Measurements from ENCODE around the gene C1QTNF3. TPM values are rescaled to one million over a fixed set of nuclear protein-coding genes. Genes with fewer than 3 reads are reported as not detected.

The C1QTNF3 gene
- total and polyA plus RNA-seq, 2 experiments from 2014 or later: 1.7 to 2.0 TPM

GRCh38 chr5:34053571-34054399 lies 10.8 kb upstream of the C1QTNF3 start:
- Mint-ChIP-seq H3K27ac (no peak overlapping the region), H3K9me3 (no peaks in the 10 kb centered on the region), H3K4me1 (no peaks in the 10 kb centered on the region), H3K4me3 (no peak overlapping the region), H3K36me3 (ENCODE audit: low read depth) (no peaks in the 10 kb centered on the region), H3K27me3 (ENCODE audit: insufficient read depth, low read depth, poor library complexity) (no peaks in the 10 kb centered on the region)
- no peak overlapping the region for H3K4me3 ChIP-seq
- H3K4me2 ChIP-seq: no peak overlapping the region
- no peaks in the 10 kb centered on the region for H3K27me3 ChIP-seq (ENCODE audit: insufficient read depth)
- H3K79me2 ChIP-seq (replicated peaks; ENCODE audit: insufficient read depth): no peaks in the 10 kb centered on the region
- H3K9me2 ChIP-seq (ENCODE audit: insufficient read depth): peaks cover 8% of the 10 kb centered on the region; the same call in 1 of the 2 replicates
- no peak for TF ChIP-seq ZNF331 (CRISPR knock-in tag; IDR thresholded peaks at IDR 0.05; ENCODE audit: low read depth)
- TF ChIP-seq, protein P1, sequence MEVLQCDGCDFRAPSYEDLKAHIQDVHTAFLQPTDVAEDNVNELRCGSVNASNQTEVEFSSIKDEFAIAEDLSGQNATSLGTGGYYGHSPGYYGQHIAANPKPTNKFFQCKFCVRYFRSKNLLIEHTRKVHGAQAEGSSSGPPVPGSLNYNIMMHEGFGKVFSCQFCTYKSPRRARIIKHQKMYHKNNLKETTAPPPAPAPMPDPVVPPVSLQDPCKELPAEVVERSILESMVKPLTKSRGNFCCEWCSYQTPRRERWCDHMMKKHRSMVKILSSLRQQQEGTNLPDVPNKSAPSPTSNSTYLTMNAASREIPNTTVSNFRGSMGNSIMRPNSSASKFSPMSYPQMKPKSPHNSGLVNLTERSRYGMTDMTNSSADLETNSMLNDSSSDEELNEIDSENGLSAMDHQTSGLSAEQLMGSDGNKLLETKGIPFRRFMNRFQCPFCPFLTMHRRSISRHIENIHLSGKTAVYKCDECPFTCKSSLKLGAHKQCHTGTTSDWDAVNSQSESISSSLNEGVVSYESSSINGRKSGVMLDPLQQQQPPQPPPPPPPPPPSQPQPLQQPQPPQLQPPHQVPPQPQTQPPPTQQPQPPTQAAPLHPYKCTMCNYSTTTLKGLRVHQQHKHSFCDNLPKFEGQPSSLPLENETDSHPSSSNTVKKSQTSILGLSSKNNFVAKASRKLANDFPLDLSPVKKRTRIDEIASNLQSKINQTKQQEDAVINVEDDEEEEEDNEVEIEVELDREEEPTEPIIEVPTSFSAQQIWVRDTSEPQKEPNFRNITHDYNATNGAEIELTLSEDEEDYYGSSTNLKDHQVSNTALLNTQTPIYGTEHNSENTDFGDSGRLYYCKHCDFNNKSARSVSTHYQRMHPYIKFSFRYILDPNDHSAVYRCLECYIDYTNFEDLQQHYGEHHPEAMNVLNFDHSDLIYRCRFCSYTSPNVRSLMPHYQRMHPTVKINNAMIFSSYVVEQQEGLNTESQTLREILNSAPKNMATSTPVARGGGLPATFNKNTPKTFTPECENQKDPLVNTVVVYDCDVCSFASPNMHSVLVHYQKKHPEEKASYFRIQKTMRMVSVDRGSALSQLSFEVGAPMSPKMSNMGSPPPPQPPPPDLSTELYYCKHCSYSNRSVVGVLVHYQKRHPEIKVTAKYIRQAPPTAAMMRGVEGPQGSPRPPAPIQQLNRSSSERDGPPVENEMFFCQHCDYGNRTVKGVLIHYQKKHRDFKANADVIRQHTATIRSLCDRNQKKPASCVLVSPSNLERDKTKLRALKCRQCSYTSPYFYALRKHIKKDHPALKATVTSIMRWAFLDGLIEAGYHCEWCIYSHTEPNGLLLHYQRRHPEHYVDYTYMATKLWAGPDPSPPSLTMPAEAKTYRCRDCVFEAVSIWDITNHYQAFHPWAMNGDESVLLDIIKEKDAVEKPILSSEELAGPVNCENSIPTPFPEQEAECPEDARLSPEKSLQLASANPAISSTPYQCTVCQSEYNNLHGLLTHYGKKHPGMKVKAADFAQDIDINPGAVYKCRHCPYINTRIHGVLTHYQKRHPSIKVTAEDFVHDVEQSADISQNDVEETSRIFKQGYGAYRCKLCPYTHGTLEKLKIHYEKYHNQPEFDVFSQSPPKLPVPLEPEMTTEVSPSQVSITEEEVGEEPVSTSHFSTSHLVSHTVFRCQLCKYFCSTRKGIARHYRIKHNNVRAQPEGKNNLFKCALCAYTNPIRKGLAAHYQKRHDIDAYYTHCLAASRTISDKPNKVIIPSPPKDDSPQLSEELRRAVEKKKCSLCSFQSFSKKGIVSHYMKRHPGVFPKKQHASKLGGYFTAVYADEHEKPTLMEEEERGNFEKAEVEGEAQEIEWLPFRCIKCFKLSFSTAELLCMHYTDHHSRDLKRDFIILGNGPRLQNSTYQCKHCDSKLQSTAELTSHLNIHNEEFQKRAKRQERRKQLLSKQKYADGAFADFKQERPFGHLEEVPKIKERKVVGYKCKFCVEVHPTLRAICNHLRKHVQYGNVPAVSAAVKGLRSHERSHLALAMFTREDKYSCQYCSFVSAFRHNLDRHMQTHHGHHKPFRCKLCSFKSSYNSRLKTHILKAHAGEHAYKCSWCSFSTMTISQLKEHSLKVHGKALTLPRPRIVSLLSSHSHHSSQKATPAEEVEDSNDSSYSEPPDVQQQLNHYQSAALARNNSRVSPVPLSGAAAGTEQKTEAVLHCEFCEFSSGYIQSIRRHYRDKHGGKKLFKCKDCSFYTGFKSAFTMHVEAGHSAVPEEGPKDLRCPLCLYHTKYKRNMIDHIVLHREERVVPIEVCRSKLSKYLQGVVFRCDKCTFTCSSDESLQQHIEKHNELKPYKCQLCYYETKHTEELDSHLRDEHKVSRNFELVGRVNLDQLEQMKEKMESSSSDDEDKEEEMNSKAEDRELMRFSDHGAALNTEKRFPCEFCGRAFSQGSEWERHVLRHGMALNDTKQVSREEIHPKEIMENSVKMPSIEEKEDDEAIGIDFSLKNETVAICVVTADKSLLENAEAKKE (CRISPR knock-in tag; IDR thresholded peaks at IDR 0.05): no peak
- TF ChIP-seq, protein P2, sequence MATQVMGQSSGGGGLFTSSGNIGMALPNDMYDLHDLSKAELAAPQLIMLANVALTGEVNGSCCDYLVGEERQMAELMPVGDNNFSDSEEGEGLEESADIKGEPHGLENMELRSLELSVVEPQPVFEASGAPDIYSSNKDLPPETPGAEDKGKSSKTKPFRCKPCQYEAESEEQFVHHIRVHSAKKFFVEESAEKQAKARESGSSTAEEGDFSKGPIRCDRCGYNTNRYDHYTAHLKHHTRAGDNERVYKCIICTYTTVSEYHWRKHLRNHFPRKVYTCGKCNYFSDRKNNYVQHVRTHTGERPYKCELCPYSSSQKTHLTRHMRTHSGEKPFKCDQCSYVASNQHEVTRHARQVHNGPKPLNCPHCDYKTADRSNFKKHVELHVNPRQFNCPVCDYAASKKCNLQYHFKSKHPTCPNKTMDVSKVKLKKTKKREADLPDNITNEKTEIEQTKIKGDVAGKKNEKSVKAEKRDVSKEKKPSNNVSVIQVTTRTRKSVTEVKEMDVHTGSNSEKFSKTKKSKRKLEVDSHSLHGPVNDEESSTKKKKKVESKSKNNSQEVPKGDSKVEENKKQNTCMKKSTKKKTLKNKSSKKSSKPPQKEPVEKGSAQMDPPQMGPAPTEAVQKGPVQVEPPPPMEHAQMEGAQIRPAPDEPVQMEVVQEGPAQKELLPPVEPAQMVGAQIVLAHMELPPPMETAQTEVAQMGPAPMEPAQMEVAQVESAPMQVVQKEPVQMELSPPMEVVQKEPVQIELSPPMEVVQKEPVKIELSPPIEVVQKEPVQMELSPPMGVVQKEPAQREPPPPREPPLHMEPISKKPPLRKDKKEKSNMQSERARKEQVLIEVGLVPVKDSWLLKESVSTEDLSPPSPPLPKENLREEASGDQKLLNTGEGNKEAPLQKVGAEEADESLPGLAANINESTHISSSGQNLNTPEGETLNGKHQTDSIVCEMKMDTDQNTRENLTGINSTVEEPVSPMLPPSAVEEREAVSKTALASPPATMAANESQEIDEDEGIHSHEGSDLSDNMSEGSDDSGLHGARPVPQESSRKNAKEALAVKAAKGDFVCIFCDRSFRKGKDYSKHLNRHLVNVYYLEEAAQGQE (IDR thresholded peaks at IDR 0.05; ENCODE audit: unreplicated experiment): no peak
- TF ChIP-seq CTCF (conservative IDR thresholded peaks at IDR 0.05; ENCODE audit: low read depth in 2 of 2): no peak
- no peak for TF ChIP-seq JUNB (IDR thresholded peaks at IDR 0.05; ENCODE audit: unreplicated experiment)
- TF ChIP-seq CREB1 (CRISPR knock-in tag; IDR thresholded peaks at IDR 0.05; ENCODE audit: low read depth): no peak
- no peak for DNase-seq (ENCODE audit: low spot score)
- no peak for ATAC-seq
- peaks cover 13% of the 10 kb centered on the region; the same call in 1 of the 2 replicates for H3K36me3 ChIP-seq (ENCODE audit: insufficient read depth)
- H2AFZ ChIP-seq: no peak overlapping the region
- no peaks in the 10 kb centered on the region; the same call in 1 of the 2 replicates for H4K20me1 ChIP-seq (replicated peaks; ENCODE audit: insufficient read depth)
- H3K4me1 ChIP-seq (ENCODE audit: insufficient read depth): no peaks in the 10 kb centered on the region
- H3K27ac ChIP-seq (ENCODE audit: low read depth): no peak overlapping the region
- H3F3A ChIP-seq (replicated peaks; ENCODE audit: low read depth): no peaks in the 10 kb centered on the region

Data from GM23338 (cell line).